ENCODE measurements around the gene CCDC195. TPM values are rescaled to one million over a fixed set of nuclear protein-coding genes. Genes with fewer than 3 reads are reported as not detected.

Gene CCDC195
- total and polyA plus RNA-seq, 12 donors = not detected

DNA sequence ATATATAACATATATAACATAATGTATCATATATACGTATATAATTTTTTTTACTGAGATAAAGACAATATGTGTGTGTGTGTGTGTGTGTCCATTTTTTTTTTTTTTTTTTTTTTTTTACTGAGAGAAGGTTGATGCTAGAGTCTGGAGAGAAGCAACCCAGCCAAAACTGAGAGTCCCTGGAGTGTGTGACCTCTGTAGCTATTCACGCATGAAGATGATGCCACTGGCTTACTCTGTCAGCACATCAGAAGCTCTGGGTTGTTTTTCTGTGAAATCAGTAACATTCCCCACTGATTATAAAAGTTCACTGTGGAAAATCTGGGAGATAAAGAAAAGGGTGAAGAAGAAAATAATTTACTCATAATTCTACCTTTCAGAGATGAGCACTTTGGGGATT, 27.2 kb downstream of the CCDC195 start:
- H3K27me3 ChIP-seq = no peaks in the 10 kb centered on the region
- 83 to 98% (median 92%) methylated on average over 2 of the region's 2 CpGs for WGBS, 4 donors

DNA sequence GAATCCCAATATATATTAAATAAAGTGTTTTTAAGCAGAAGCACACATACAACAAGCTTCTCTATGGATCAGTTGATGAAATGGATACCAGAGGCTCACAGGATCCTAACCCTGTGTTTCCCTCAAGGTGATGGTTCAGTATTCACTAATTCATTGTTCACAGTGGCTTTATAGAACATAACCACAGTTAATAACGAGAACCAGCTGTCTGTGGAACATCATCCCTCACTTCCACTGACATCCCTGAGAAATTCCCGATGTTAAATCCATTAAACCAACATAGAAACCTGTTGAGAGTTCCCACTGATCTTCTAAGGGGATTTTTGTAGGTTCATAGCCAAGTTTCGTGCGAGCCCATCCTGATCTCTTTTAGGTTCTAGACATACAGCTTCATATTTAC, 29.0 kb downstream of the CCDC195 start:
- WGBS, 4 donors = 74 to 79% (median 76%) methylated on average over 4 of the region's 4 CpGs
- Histone ChIP-seq H3K4me1 (replicated peaks in 1 of 2) (no peaks in the 10 kb centered on the region), H3K4me3 (no peak overlapping the region), H3K27ac (no peak overlapping the region), H3K27me3 (no peaks in the 10 kb centered on the region), H3K9me3 (replicated peaks in 1 of 3) (no peaks in the 10 kb centered on the region), H3K36me3 (replicated peaks in 1 of 2) (no peaks in the 10 kb centered on the region)
- no peak for DNase-seq
- intact Hi-C loops (cut with DNase I) = no loop called here
- TF ChIP-seq POLR2A (IDR thresholded peaks at IDR 0.05) = no peak
- TF ChIP-seq, protein P1, sequence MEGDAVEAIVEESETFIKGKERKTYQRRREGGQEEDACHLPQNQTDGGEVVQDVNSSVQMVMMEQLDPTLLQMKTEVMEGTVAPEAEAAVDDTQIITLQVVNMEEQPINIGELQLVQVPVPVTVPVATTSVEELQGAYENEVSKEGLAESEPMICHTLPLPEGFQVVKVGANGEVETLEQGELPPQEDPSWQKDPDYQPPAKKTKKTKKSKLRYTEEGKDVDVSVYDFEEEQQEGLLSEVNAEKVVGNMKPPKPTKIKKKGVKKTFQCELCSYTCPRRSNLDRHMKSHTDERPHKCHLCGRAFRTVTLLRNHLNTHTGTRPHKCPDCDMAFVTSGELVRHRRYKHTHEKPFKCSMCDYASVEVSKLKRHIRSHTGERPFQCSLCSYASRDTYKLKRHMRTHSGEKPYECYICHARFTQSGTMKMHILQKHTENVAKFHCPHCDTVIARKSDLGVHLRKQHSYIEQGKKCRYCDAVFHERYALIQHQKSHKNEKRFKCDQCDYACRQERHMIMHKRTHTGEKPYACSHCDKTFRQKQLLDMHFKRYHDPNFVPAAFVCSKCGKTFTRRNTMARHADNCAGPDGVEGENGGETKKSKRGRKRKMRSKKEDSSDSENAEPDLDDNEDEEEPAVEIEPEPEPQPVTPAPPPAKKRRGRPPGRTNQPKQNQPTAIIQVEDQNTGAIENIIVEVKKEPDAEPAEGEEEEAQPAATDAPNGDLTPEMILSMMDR (IDR thresholded peaks at IDR 0.05) = no peak

More for the DNA sequence above, 27.2 kb downstream of the CCDC195 start:
- H3K27ac ChIP-seq = no peak overlapping the region
- no peak overlapping the region for H3K4me3 ChIP-seq
- no peak for TF ChIP-seq POLR2A (IDR thresholded peaks at IDR 0.05)
- TF ChIP-seq, protein P1 (IDR thresholded peaks at IDR 0.05) = no peak
- H3K36me3 ChIP-seq (replicated peaks in 1 of 2) = no peaks in the 10 kb centered on the region
- no peak for DNase-seq
- H3K9me3 ChIP-seq (replicated peaks in 1 of 3) = no peaks in the 10 kb centered on the region
- no peaks in the 10 kb centered on the region for H3K4me1 ChIP-seq (replicated peaks in 1 of 2)
- intact Hi-C loops (cut with DNase I) = no loop called here

DNA sequence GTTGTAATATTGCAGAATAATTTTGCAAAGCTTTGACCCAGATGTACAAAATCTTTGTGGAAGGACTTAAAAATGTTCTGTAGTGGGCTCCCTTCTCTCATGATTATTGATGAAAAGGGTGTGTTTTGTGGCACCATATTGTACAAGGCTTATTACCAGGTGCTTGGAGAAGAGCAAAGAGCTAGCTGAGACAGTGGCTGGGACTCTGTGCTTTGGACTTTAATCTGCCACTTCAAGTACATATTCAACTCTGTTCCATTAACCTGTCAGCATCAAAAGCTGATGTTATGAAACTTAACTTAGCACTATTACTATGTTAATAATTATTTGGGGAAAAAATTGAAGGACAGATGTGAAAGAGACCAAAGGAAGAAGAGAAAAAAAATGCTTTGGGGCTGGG, 31.0 kb downstream of the CCDC195 start:
- H3K4me1 ChIP-seq (replicated peaks in 1 of 2) = no peaks in the 10 kb centered on the region
- no peaks in the 10 kb centered on the region for H3K9me3 ChIP-seq (replicated peaks in 1 of 3)
- no peak for DNase-seq
- no peak overlapping the region for H3K4me3 ChIP-seq
- intact Hi-C loops (cut with DNase I) = no loop called here
- H3K36me3 ChIP-seq (replicated peaks in 1 of 2) = no peaks in the 10 kb centered on the region
- H3K27ac ChIP-seq = no peak overlapping the region
- TF ChIP-seq, protein P1 (IDR thresholded peaks at IDR 0.05) = no peak
- no peak for TF ChIP-seq POLR2A (IDR thresholded peaks at IDR 0.05)
- H3K27me3 ChIP-seq = no peaks in the 10 kb centered on the region

DNA sequence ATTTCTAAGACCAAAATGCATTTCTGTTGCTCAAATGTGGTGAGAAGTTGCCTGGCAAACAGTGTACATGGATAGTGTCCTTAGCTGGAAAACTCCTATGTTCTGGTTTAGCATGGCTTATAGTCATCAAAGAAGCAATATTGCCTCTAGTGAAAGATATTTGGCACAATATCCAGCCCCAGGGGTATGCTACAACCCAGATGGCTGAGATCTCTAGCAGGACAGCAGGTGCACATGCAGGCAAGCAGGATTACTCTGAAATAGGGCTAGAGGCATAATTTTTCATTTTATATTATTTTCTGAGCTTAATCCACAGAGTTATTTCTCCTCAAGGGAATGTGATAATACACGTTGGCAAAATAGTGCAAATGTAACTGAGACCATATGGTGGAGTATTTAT, 34.0 kb downstream of the CCDC195 start:
- no peak overlapping the region for H3K4me3 ChIP-seq
- TF ChIP-seq, protein P1 (IDR thresholded peaks at IDR 0.05) = no peak
- TF ChIP-seq POLR2A (IDR thresholded peaks at IDR 0.05) = no peak
- WGBS, 4 donors = 30 to 53% (median 41%) methylated on average over 1 of the region's 1 CpG
- no peaks in the 10 kb centered on the region for H3K36me3 ChIP-seq (replicated peaks in 1 of 2)
- intact Hi-C loops (cut with DNase I) = no loop called here
- no peaks in the 10 kb centered on the region for H3K4me1 ChIP-seq (replicated peaks in 1 of 2)
- no peak overlapping the region for H3K27ac ChIP-seq
- no peak for DNase-seq
- no peaks in the 10 kb centered on the region for H3K27me3 ChIP-seq
- no peaks in the 10 kb centered on the region for H3K9me3 ChIP-seq (replicated peaks in 1 of 3)

Measured in adrenal gland (tissue), 12 donors.